ENCODE data around the gene RASGRF2. TPM values are rescaled to one million over a fixed set of nuclear protein-coding genes. Genes with fewer than 3 reads are reported as not detected.
"Not testable (repeated sequence)": the region's sequence is repeated elsewhere in the genome, so short reads cannot be mapped to it uniquely, and the experiment has no call there.

The RASGRF2 gene
- total and polyA plus RNA-seq, 8 donors = 0.63 to 9.0 (median 4.0) TPM

DNA sequence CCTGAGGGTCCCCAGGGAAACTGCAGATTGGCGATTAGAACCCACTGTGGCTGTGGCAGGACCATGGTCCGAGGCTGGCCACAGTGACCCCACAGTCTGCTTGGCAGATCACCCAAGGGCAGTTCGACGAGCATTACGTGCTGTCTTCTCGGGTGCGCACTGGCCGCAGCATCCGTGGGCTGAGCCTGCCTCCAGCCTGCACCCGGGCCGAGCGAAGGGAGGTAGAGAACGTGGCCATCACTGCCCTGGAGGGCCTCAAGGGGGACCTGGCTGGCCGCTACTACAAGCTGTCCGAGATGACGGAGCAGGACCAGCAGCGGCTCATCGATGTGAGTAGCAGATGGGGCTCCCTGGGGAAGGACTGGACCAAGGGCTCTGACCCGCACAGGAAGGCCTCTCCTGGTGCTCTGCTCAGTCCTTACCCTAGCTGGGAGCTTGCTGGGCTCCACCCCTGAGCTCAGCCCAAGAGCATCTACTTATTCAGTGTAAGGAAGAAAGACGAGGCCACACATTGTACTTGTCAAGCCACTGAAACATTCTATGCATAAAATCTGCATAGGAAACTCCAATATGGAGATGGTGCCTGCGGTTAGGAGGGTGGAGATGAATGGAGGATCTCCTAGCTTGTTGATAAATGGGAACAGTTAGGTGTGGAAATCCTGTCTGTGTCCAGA, 294.9 kb downstream of the RASGRF2 start:
- intact Hi-C loops (cut with DNase I; ENCODE audit: low total_unique reads) = no loop called here
- WGBS, 5 donors = 94 to 97% (median 95%) methylated on average over 15 to 21 of the region's 21 CpGs
- Histone ChIP-seq H3K36me3 (peaks cover 0 to 67% (median 49%) of the 10 kb centered on the region in 4 donors), H3K27me3 (no peaks in the 10 kb centered on the region), H3K4me3 (no peak overlapping the region), H3K4me1 (no peaks in the 10 kb centered on the region), H3K27ac (no peak overlapping the region), H3K9me3 (peaks cover 0 to 5% (median 0%) of the 10 kb centered on the region in 4 donors)
- DNase-seq = no peak
- TF ChIP-seq EP300 (IDR thresholded peaks at IDR 0.05) (no peak), POLR2AphosphoS5 (IDR thresholded peaks at IDR 0.05) (no peak), POLR2A (IDR thresholded peaks at IDR 0.05) (no peak)
- TF ChIP-seq, protein P1, sequence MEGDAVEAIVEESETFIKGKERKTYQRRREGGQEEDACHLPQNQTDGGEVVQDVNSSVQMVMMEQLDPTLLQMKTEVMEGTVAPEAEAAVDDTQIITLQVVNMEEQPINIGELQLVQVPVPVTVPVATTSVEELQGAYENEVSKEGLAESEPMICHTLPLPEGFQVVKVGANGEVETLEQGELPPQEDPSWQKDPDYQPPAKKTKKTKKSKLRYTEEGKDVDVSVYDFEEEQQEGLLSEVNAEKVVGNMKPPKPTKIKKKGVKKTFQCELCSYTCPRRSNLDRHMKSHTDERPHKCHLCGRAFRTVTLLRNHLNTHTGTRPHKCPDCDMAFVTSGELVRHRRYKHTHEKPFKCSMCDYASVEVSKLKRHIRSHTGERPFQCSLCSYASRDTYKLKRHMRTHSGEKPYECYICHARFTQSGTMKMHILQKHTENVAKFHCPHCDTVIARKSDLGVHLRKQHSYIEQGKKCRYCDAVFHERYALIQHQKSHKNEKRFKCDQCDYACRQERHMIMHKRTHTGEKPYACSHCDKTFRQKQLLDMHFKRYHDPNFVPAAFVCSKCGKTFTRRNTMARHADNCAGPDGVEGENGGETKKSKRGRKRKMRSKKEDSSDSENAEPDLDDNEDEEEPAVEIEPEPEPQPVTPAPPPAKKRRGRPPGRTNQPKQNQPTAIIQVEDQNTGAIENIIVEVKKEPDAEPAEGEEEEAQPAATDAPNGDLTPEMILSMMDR (IDR thresholded peaks at IDR 0.05) = no peak

DNA sequence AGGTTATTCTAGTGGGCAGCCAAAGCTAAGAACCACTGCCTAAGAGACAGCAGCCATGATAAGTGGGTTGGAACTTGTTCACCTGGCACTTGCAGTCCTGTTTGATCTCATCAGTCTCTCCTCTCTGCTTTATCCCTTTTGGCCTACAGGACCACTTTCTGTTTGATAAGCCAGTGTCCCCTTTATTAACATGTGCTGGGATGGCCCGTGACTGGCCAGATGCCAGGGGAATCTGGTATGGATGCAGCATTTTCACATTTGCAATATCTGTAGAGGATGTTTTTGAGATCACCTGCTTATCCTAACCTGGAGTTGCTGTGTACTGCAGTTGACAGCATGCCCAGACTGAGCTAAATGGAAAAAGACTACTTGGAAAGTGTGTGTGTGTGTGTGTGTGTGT, 296.6 kb downstream of the RASGRF2 start:
- Histone ChIP-seq H3K4me1 (no peaks in the 10 kb centered on the region), H3K36me3 (peaks cover 0 to 70% (median 47%) of the 10 kb centered on the region in 4 donors), H3K27ac (no peak overlapping the region), H3K27me3 (no peaks in the 10 kb centered on the region), H3K4me3 (no peak overlapping the region), H3K9me3 (peaks cover 0 to 13% (median 0%) of the 10 kb centered on the region in 4 donors)
- WGBS, 5 donors = 82 to 100% (median 88%) methylated on average over 1 of the region's 1 CpG
- TF ChIP-seq, protein P1 (IDR thresholded peaks at IDR 0.05) = no peak
- no peak for TF ChIP-seq POLR2A (IDR thresholded peaks at IDR 0.05)
- TF ChIP-seq POLR2AphosphoS5 (IDR thresholded peaks at IDR 0.05) = no peak
- TF ChIP-seq EP300 (IDR thresholded peaks at IDR 0.05) = no peak
- DNase-seq = no peak
- intact Hi-C loops (cut with DNase I; ENCODE audit: low total_unique reads) = no loop called here

DNA sequence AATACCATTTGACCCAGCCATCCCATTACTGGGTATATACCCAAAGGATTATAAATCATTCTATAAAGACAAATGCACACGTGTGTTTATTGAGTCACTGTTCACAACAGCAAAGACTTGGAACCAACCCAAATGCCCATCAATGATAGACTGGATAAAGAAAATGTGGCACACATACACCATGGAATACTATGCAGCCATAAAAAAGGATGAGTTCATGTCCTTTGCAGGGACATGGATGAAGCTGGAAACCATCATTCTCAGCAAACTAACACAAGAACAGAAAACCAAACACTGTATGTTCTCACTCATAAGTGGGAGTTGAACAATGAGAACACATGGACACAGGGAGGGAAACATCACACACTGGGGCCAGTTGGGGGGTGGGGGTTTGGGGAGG, 302.6 kb downstream of the RASGRF2 start:
- 95 to 100% (median 97%) methylated on average over 1 of the region's 1 CpG for WGBS, 5 donors
- H3K9me3 ChIP-seq = peaks cover 0 to 20% (median 0%) of the 10 kb centered on the region in 4 donors
- intact Hi-C loops (cut with DNase I; ENCODE audit: low total_unique reads) = not testable (repeated sequence)

DNA sequence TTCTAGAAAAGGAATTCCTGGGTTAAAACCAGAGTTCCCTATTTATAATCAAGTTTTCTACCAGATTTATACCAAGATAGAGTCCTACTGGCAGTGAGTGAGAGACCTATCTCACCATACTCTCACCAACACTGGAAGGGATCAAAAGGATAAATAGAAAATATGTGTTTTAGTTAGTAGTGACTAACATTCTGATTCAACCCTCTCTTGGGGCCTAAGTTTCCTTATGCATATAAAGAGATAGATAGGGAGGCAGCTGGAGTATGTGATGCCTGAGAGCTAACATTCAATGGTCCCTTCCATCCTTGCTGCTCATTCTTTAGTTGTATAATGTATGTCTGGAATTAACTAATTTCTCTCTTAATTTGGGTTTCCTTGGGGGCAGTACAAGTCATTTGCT, 304.9 kb downstream of the RASGRF2 start:
- intact Hi-C loops (cut with DNase I; ENCODE audit: low total_unique reads) = no loop called here
- H3K27me3 ChIP-seq = no peaks in the 10 kb centered on the region
- H3K9me3 ChIP-seq = peaks cover 0 to 15% (median 0%) of the 10 kb centered on the region in 4 donors
- peaks cover 0 to 13% (median 0%) of the 10 kb centered on the region in 4 donors for H3K4me1 ChIP-seq
- no peak overlapping the region for H3K27ac ChIP-seq
- no peak overlapping the region for H3K4me3 ChIP-seq
- peaks cover 0 to 36% (median 4%) of the 10 kb centered on the region in 4 donors for H3K36me3 ChIP-seq
- TF ChIP-seq POLR2AphosphoS5 (IDR thresholded peaks at IDR 0.05) = no peak
- TF ChIP-seq, protein P1 (IDR thresholded peaks at IDR 0.05) = no peak
- TF ChIP-seq POLR2A (IDR thresholded peaks at IDR 0.05) = no peak
- TF ChIP-seq EP300 (IDR thresholded peaks at IDR 0.05) = no peak
- DNase-seq = no peak

More for the DNA sequence above, 302.6 kb downstream of the RASGRF2 start:
- H3K4me3 ChIP-seq, H3K4me1 ChIP-seq, H3K27me3 ChIP-seq, DNase-seq, H3K27ac ChIP-seq: not testable (repeated sequence)
- peaks cover 0 to 58% (median 17%) of the 10 kb centered on the region in 4 donors for H3K36me3 ChIP-seq
